DMS53 treated with DMSO at 0.1 percent for 48 hours (cell line): ENCODE measurements around the gene GGACT.

Source experiments
- DNase-seq: peaks from one replicate; lab custom pipeline; 2025; ENCODE audit not compliant: unreplicated experiment; lab: John Stamatoyannopoulos, UW

Gene GGACT

DNA sequence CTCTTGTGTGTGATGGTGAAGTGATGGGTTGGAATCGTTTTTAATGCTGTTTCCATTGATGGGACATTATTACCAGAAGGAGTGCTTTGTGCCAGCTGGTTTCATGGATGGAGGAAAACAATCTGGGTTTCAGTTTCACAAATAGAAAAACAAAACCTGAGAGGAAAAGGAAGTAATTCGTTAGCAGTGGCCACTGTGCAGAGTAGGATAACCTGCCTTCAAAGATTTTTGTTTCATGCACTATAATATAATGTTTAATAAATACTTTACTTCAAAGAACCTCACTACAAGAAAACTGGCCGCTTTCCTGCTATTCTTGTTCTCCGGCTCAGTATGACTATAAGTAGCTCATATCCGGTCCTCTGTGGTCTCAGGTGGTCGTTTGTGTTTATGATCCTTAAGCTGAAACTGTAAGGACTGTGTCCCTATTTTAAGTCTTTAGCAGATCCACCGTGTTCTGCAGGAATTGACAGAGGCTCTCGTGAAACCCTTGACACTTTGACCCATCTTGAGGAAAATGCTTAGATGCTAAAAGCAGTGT is 104.7 kb downstream of the GGACT start:
- DNase-seq: no peak

DNA sequence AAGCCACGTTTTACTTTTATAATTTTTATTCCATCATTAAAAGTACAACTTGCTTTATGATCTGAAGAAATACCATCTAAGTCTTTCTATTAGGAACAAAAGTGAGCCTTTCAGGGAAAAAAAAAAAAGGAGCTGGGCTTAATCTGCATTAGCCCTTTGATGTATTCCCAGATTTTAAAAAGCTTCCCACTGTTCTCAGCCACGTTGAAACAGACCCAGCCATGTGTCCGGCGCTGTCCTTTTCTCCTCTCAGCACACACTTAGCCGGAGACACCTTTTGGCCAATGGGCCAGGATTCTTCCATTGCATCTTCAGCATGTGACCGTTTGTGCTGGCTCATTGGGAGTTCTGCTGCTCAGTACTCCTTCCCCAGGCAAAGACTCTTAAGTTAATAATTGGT is 105.5 kb downstream of the GGACT start:
- no peak for DNase-seq

GRCh38 chr13:100480676-100481075 is 107.9 kb downstream of the GGACT start:
- no peak for DNase-seq
